GM19397 (cell line): Measurements from ENCODE around the gene CIAO3.

ENCODE experiments used
- ATAC-seq: cut with Tn5 transposase; IDR thresholded peaks from one replicate; pipeline ENCODE4 v1.9.1; 2021; ENCODE audit warnings: mild to moderate bottlenecking, moderate library complexity; ENCODE audit not compliant: unreplicated experiment

The CIAO3 gene

DNA sequence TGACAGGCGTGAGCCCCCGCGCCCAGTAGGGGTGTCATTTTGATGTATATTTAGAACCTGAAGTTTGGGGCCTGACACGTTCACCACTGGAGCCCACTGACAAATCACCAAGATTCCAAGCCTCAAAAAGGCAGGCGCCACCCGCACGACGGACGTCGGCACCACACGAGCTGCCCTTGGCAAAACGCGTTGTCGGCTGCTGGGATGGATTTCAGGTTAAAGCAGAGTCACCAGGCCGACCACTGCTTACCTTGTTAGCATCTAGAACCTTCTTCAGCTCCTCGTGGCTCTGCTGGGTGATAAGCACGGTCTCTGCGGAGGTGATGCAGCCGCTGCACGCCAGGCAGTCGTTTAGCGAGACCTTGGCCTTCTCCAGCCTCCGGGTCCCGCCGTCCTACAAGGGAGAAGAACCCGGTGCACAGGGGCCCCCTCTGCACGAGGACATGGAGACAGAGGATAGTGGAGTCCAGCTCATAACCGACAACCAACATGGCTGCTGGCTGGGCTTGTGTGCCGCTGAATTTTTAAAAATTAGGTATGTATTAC is 3.8 kb downstream of the CIAO3 start:
- no peak for ATAC-seq

DNA sequence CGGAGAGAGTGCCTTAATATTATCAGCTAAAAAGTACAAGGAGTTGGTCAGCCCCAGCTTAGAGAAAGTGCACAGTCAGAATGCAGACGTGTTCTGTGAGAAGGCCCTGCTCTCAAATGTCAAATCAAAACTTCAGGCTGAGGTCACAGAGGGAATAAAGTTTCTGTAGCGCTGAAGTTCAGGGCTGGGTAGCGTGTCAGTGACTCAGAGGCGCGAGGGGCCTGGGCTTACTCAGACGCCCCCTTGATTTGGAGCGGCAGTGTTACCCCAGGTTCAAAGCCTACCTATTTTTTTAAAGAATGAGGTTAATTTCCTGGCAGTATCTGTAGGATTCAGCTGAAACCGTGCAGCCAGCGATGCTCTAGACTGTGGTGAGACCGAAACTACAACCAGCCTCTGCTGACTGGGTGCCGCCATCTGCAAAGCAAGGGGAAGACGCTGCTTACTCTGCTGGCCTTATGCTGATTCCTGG is 4.8 kb downstream of the CIAO3 start:
- ATAC-seq, result no peak

DNA sequence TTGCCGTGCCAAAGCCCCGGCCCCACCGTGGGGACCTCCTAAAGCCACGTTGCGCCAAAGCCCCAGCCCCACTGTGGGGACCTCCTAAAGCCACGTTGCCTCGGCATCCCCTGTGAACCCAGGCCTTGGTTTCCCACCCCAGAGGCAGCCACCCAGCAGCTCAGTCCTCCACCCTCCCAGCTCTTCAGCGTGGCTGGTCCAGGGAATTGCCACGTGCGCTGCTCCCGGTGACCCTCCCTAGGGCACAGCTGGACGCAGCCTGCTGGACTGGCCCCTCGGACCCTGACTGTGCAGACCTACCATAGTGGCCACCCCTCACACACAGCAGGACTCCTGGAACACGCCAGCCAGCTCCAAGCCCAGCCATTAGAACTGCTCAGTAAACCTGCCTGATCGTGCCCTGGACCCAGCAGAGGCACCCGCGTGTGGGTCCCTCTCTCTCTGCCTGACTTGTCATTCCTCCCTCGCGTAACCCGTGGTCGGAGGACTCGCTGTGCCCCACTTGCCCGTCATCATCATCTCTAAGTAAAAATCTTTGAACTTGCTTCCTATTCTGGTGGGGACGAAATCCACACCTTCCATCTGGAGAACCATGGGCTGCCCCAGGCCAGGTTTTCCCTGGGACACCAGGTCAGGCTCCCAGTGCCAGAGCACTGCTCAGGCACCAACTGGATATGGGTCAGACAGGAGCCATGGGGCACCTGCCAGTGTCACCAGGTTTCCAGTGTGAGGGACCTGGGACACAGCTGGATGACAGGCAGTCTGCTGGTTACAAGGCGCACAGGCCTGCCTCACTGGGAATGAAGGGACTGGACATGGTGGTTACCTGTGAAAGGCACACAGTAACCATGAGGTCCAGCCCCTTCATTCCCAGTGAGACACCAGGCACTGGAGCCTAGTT is 5.6 kb downstream of the CIAO3 start:
- ATAC-seq, result no peak

DNA sequence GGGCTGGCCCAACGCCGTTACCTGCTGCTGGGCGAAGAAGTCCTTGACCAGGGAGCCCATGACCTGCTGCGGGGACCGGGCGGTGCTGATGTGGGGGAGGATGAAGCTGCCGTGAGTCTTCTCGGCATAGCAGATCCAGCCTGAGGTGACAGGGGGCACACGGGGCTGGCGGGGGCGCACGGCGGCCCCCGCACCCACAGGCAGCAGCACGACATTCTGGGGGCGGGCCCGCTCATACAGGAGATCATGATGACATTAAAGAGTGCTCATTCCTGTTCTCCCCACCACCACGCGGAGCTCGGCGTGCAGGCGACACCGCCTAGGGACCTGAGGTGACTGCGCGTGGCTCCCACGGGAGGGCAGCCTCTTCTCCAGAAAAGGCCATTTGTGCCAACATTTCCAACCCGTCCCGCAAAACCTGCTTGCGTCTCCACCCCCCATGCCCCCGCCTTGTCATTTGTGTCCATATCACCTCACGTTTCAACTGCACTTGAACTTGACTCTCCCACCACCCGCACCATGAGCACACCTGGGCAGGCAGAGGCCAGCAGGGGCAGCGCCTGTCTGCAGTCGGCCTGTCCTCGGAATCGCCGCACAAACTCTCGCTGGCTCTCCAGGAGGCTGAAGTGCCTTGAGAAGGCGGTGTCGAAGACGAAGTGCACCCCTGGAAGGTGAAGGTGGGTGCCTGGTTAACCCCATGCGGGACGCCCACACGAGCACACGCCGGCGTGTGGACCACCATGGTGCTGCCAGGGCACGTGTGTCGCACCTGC is 6.4 kb downstream of the CIAO3 start:
- no peak for ATAC-seq

DNA sequence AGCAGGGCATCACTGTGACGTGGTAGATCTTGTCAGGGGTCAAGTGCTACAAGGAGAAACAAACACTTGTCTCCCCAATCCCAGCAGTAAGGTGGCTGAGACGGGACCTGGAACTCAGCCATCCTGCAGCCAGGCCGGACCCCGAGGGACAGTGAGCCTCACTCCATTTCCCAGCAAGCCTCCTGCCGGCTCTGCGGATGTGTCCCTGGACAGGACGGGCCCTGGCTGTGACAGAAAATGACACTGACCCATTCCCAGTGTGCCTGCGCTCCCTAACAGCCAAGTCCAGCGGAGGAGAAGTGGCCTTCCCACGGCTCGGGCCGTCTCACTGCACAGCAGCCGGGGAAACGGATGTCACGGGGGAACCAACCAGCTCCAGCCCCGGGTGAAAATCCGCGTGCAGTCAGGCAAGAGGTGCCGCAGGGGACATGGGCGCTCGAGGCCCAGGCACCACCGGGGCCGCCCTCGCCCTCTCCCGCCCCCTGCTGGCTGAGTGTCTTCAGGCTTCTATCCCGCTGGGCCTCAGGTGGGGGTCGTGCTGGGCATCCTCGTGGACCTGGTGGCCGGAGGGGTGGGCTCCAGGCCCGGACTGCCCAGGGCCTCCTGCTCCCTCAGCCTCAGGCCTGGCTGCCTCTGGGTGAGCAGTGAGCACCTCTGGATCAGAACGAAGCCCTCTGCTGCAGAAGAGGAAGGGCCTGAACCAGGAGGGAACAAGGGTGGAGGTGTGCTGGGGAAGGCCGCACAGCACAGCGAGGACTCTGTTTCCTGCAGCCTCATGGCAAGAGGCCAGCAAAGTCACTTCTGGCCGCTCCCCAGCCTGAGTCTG is 7.2 kb downstream of the CIAO3 start:
- no peak for ATAC-seq

DNA sequence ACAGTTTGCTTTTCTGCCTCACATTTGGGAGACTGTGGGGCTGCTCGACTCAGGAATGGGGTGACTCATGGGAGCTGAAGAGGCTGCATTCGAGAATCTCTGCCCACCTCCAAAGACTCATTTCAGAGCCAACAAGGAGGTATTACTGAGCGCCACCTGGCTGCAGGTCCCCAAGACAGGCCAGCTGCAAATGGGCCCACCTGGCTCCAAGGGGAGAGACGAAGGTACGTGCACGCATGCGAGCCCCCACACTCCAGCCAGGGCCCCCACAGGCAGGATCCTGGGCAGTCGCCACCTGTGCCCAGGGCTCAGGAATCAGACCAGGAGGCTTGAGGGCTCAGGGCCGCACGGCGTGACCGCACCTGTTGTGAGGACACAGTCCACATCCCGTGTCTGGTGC is 7.9 kb downstream of the CIAO3 start:
- ATAC-seq, result no peak

DNA sequence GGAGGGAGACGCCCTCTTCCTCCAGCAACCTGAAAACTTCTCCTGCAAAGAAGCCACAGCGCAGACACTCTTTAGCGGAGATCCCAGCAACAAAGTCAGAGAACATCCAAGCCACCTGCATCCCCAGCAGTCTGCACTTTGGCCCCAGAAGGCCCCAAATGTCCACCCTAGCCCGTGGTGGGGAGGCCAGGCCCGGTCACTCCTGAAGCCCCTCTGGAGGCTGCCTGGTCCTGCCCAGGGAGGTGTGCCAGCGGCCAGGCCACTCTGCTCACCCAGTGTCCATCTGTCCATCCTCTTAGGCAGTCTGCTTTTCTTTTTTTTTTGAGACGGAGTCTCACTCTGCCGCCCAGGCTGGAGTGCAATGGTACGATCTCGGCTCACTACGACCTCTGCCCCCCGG is 8.5 kb downstream of the CIAO3 start:
- ATAC-seq, result no peak

DNA sequence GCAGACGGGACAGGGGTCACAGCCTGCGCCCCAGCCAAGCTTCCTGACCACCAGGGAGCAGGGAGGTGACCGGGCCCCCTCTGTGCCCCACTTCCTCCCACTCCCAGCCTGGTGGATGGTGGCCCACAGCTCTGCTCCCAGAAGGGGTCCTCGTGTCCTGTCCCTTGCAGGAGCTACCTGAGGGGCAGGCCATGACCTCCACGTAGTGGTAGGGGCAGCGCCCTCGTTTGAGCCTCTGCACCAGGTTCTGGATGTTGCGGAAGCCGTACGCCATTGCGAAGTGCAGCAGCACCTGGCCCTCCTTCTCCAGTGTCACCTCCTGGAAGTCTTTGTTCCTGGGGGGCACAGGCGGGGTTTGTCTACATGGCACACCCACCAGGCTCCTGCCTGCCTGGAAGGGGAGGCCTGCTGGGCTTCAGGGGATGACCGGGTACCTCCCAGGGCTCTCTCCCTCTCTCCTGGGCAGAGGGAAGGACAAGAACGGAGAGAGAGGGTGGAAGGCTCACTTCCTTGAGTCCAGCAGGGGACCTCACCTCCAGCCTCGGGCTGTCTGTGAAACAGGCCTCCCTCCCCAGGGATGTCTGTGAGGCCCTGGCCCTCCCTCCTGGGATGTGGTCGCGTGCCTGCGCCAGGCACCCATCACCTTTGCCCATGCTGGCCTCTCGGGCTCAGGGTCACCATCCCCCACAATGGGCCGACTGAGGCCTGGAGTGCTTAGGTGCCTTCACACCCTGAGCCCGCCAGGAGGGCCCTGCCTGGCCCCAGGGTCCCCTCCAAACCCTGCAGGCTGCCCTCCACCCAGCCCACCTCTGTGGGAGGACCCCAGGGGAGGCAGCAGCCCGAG is 9.9 kb downstream of the CIAO3 start:
- no peak for ATAC-seq

DNA sequence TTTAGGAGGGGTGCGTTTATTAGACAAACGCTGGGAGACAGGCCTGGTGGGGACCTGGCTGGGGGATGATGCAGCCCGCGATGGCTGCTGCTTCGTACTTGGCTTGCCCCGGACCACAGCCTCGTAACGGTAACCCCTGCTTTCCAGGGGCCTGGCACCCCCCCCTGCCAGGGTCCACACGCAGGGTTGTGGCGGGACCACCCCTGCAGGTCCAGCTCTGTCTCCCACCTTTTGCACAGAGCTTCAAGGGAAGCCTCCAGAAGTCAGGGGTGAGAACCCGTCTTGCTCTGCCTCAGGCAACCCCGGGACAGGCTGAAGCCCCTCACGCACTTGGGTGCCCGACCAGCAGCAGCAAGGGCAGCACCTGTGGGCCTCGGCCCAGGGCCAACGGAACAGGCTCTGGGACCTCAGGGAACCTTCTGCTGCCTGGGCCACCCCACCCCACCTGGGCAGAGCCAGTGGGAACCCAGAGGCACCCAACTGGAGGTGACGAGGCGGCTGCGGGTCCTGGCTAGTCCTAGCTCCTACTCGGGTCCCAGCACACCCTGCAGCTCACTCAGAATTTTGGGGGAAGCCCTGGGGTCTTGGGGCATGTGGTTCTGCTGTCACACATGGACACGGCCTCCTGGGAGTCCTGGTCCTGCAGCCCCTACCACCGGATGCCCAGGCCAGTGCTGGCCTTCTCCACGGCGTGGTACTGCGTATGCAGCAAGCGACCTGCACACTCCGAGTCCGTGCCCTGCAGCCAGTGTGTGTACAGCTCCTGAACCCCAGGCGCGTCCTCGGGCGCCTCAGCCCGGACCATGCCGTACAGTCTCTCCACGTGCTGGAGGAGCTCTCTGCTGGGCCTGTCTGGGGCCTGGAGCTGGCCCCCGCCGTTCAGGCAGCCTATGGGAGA is 10.8 kb downstream of the CIAO3 start:
- ATAC-seq, result no peak

DNA sequence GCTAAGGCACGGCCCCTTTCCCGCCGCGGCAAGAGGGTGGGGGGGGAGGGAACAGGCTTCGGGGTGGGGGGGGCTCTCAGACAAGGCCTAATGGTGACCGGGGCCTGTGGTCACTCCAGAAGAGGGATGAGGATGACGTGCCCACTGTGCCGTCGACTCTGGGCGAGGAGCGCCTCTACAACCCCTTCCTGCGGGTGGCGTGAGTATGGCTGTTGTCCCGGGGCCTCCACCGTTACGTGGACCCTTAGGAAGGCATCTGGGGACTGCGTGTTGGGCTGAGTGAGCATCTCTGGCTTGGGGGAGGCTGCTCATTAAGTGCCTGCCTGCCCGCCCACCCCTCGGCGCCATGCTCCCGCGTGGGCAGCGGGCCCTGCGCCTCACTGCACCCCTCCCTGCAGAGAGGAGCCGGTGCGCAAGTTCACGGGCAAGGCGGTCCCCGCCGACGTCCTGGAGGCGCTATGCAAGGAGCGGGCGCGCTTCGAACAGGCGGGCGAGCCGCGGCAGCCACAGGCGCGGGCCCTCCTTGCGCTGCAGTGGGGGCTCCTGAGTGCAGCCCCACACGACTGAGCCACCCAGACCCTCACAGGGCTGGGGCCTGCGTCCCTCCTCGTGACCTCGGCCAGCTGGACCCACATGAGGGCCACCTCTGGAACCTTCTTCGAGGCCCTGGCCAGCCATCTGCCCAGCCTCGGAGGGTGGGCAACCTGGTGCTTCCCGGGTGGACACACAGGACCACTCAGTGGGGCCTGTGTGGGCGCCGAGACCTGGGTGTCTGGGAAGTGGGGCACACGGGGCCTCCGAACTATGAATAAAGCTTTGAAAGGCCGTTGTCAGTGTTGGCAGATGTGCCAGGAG is 11.7 kb downstream of the CIAO3 start:
- no peak for ATAC-seq

DNA sequence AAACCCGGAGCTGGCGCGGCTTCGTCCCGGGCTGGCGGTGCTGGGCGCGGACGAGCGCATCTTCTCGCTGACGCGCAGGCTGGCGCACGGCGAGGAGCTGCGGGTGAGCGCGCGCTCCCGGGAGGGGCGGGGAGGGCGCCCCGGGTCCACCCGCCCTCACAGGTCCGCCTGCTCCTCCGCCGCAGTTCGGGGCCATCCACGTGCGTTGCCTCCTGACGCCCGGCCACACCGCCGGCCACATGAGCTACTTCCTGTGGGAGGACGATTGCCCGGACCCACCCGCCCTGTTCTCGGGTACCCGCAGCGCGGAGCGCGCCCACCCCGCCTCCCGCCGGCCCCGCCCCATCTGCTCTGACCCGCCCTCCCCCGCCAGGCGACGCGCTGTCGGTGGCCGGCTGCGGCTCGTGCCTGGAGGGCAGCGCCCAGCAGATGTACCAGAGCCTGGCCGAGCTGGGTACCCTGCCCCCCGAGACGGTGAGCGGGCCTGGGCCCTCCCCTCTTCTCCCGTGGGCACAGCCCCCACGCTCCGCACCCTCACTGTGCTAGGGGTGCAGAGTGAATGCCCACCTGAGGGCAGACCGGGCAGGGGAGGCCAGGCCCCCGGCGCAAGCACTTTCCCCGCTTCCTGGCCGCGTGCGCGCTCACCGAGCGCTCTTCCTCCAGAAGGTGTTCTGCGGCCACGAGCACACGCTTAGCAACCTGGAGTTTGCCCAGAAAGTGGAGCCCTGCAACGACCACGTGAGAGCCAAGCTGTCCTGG is 12.5 kb downstream of the CIAO3 start:
- no peak for ATAC-seq

DNA sequence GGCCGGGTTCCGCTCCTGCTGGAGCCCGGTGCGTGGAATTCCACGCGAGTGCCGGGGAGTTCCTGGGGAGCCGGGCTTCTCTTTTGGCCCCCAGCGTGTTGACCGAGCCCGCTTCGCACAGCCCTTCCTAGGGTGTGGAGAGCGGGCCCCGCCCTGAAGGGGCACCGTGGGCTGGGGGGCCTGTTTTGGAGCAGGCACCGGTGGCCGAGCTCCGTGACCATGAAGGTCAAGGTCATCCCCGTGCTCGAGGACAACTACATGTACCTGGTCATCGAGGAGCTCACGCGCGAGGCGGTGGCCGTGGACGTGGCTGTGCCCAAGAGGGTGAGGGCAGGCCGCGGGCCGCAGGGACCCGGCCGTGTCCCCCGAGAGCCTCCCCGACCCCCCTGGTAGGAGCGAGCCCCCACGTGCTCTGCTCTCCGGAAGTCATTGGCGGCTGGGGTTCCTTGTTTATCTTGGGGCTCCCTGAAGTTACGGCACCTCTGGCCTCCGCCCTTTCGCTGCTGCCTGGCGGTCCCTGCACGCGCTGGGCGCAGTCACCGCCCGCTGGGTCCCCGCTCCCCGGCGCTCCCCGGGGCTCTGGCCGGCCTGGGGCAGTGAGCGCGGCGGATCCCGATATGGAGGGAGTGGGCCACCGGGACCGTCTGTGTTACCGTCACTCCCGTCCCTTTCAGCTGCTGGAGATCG is 13.4 kb downstream of the CIAO3 start:
- no peak for ATAC-seq

DNA sequence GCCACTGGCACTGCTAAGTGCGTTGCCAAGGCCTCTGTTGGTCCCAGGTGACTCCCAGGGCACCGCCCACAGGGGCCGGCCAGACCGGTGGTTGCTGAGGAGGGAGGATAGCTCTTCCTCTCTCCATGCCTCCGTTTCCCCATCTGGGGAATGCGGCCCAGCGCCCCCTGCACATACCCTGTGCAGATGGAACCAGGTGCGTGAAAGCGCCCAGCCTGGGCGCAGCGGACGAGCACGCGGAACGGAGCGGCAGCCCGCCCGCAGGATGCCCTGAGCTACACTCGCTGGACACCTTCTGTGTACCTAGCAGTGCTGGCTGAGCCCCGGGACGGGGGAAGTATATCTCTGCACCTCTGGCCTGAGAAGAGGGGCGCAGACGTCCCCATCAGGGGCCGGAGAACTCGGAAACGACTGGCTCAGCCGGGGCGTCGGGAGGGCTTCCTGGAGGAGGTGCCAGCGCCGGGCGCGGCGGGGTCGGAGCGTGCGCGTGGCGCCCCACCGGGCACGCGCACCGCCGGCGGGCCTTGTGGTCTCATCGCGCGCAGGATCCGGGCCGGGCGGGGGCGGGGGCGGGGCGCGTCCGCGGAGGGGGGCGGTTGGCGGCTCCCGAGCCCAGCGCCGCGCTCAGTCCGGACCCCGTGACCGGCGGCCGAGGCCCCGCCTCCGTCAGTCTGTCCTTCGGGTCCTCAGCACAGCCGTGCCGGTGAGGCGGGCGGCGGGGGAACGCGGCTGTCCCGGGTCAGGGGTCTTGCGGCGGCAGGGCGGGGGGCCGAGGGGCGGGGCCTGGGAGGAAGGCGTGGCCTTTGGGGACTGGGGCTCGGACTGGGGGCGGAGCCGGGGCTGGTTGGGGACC is 14.1 kb downstream of the CIAO3 start, which contains the start of the genes CCDC78 and HAGHL:
TSS of gene CCDC78 (minus strand) at position 6 of the 853 bp plus-strand sequence. CDS start 76 bp downstream, outside the sequence.
TSS of gene HAGHL (plus strand) at position 669 of the 853 bp plus-strand sequence. CDS start 404 bp downstream, outside the sequence.
- peak; percentile 30 for ATAC-seq

DNA sequence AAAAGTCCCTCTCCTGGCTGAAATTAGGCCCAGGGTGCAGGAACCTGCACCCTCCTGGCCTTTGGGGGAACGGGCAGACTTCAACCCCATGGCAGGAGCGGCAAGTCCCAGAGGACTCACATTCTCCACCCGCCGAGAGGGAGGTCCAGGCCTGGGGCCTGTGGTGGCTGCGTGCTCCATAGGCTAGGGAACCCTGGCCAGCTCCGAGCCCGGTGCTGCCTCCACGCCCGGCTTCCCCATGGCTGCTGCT is 14.7 kb downstream of the CIAO3 start:
- ATAC-seq, result no peak

DNA sequence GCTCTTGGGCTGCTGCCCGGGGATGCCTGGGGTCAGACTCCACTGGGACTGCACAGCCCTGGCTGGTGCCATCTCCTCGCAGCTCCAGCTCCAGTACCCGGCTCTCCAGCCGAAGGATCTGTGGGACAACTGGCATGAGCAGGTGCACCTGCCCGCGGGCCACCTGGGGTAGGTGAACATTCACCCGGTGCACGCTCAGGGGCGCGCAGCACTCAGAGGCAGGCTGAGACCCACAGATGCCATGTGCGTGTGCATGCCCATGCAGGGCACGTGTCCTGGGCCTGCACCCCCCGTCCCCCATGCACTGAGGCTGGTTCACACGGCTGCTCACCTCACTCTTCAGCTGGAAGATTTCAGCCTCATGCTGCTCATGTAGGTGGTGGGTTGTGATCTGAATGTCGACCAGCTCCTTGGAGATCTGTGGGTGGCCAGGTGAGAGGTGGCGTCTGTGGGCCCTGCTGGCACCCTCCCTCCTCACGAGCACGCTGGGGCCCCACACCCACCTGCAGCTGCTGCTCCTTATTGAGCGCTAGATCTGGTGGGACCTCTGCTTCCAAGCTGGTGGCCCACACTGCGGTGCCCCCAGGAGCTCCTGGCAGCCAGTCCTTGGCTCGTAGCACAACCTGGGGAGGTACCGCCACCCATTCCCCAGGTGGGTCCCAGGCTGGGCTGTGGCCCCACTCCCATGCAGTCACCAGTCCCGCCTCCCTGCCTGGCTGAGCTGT is 15.2 kb downstream of the CIAO3 start:
- no peak for ATAC-seq
